ENCODE data around the gene TSEN34.
"Not testable (repeated sequence)": the region's sequence is repeated elsewhere in the genome, so short reads cannot be mapped to it uniquely, and the experiment has no call there.

The TSEN34 gene

DNA sequence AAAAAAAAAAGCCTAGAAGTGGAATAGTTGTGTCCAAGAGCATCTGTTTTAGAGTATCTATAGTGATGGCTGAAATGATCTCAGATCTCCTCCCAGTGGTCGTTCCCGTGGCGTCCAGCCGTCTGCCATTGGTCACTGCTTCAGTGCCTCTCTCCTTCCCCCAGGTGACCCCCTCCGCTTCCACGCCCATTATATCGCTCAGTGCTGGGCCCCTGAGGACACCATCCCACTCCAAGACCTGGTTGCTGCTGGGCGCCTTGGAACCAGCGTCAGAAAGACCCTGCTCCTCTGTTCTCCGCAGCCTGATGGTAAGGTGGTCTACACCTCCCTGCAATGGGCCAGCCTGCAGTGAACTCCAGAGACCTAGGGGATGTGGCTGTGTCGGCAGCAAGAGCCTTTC is 1.9 kb downstream of the TSEN34 start:
- H3K4me3 Mint-ChIP-seq, result peak overlapping the region; percentile 73 to 92 (median 91)
- peaks cover 37% of the 10 kb centered on the region for H3K36me3 Mint-ChIP-seq (ENCODE audit: low read depth)
- no peaks in the 10 kb centered on the region for H3K27me3 Mint-ChIP-seq (ENCODE audit: low read depth)
- H3K27ac Mint-ChIP-seq, result peak overlapping the region in 1 of 3 experiments; percentile 99
- TF ChIP-seq, protein P1, sequence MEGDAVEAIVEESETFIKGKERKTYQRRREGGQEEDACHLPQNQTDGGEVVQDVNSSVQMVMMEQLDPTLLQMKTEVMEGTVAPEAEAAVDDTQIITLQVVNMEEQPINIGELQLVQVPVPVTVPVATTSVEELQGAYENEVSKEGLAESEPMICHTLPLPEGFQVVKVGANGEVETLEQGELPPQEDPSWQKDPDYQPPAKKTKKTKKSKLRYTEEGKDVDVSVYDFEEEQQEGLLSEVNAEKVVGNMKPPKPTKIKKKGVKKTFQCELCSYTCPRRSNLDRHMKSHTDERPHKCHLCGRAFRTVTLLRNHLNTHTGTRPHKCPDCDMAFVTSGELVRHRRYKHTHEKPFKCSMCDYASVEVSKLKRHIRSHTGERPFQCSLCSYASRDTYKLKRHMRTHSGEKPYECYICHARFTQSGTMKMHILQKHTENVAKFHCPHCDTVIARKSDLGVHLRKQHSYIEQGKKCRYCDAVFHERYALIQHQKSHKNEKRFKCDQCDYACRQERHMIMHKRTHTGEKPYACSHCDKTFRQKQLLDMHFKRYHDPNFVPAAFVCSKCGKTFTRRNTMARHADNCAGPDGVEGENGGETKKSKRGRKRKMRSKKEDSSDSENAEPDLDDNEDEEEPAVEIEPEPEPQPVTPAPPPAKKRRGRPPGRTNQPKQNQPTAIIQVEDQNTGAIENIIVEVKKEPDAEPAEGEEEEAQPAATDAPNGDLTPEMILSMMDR (IDR thresholded peaks at IDR 0.05; ENCODE audit: unreplicated experiment in 3 of 3), result no peak
- peaks cover 18% of the 10 kb centered on the region for H3K4me1 Mint-ChIP-seq
- no peaks in the 10 kb centered on the region for H3K9me3 Mint-ChIP-seq

GRCh38 chr19:54194463-54194862 is 3.4 kb downstream of the TSEN34 start:
- Mint-ChIP-seq H3K36me3 (ENCODE audit: low read depth) (peaks cover 37% of the 10 kb centered on the region), H3K4me1 (peaks cover 18% of the 10 kb centered on the region)
- not testable (repeated sequence) for H3K9me3 Mint-ChIP-seq; H3K27ac Mint-ChIP-seq; H3K4me3 Mint-ChIP-seq; H3K27me3 Mint-ChIP-seq (ENCODE audit: low read depth)

- no peak overlapping the region for H3K27ac Mint-ChIP-seq
- no peaks in the 10 kb centered on the region for H3K27me3 Mint-ChIP-seq (ENCODE audit: low read depth)
- TF ChIP-seq, protein P1 (IDR thresholded peaks at IDR 0.05; ENCODE audit: unreplicated experiment in 3 of 3), result no peak
- H3K9me3 Mint-ChIP-seq, result no peaks in the 10 kb centered on the region
- H3K36me3 Mint-ChIP-seq (ENCODE audit: low read depth), result peaks cover 45% of the 10 kb centered on the region
- H3K4me1 Mint-ChIP-seq, result peaks cover 20% of the 10 kb centered on the region
- peak overlapping the region in 1 of 3 experiments; percentile 58 for H3K4me3 Mint-ChIP-seq
Observed at GRCh38 chr19:54196536-54196935, 5.4 kb downstream of the TSEN34 start.

- Mint-ChIP-seq H3K4me3 (peak overlapping the region; percentile 15 to 52 (median 30)), H3K27ac (no peak overlapping the region), H3K9me3 (no peaks in the 10 kb centered on the region), H3K4me1 (peaks cover 21% of the 10 kb centered on the region), H3K27me3 (ENCODE audit: low read depth) (no peaks in the 10 kb centered on the region), H3K36me3 (ENCODE audit: low read depth) (peaks cover 45% of the 10 kb centered on the region)
- TF ChIP-seq, protein P1 (IDR thresholded peaks at IDR 0.05; ENCODE audit: unreplicated experiment in 3 of 3), result no peak
Observed at GRCh38 chr19:54197121-54197520, 6.0 kb downstream of the TSEN34 start.

DNA sequence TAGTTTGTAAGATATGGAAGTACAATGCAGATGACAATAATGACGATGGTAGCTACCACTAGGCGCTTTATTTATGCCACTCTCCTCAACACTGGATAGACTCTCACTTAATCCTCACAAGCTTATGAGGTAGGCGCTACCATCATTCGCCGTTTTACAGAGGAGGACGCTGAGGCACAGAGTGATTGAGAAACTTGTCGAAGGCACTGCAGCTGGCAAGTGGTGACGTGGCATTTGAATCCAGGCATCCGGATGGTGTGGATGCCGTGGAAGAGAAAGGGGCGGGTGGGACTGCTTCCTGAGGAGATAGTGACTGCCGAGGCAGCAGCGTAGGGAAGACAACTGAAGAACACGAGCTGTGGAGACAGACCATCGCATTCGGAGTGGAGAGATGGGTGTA is 8.3 kb downstream of the TSEN34 start:
- Mint-ChIP-seq H3K27me3 (ENCODE audit: low read depth) (no peaks in the 10 kb centered on the region), H3K36me3 (ENCODE audit: low read depth) (peaks cover 53% of the 10 kb centered on the region)

DNA sequence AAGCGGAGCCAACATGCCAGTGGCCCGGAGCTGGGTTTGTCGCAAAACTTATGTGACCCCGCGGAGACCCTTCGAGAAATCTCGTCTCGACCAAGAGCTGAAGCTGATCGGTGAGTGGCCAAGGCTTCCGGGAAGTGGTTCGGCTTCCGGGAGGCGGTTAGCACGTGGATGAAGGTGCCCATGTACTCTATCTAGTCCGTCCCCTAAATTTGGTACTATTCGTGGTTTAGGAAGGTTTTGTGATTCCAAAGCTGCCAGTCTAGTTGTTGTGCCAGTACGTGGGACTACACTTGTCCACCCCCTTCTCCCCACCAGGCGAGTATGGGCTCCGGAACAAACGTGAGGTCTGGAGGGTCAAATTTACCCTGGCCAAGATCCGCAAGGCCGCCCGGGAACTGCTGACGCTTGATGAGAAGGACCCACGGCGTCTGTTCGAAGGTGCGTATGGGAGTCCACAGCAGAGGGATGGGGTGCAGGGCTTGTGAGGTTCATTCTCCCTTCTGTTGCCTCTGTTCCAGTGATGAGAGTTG is 10.1 kb downstream of the TSEN34 start:
- no peaks in the 10 kb centered on the region for H3K9me3 Mint-ChIP-seq
- H3K4me1 Mint-ChIP-seq, result peaks cover 54% of the 10 kb centered on the region
- TF ChIP-seq, protein P1 (IDR thresholded peaks at IDR 0.05; ENCODE audit: unreplicated experiment in 3 of 3), result no peak
- peak overlapping the region; percentile 95 to 98 (median 98) for H3K27ac Mint-ChIP-seq
- H3K27me3 Mint-ChIP-seq (ENCODE audit: low read depth), result no peaks in the 10 kb centered on the region
- H3K4me3 Mint-ChIP-seq, result peak overlapping the region; percentile 93 to 98 (median 97)
- peaks cover 59% of the 10 kb centered on the region for H3K36me3 Mint-ChIP-seq (ENCODE audit: low read depth)

More for the DNA sequence above, 8.3 kb downstream of the TSEN34 start:
- TF ChIP-seq, protein P1 (IDR thresholded peaks at IDR 0.05; ENCODE audit: unreplicated experiment in 3 of 3), result no peak
- peak overlapping the region; percentile 87 to 98 (median 93) for H3K27ac Mint-ChIP-seq
- H3K9me3 Mint-ChIP-seq, result no peaks in the 10 kb centered on the region
- peak overlapping the region; percentile 81 to 91 (median 84) for H3K4me3 Mint-ChIP-seq
- H3K4me1 Mint-ChIP-seq, result peaks cover 37% of the 10 kb centered on the region

Data from nephron (organoid).